H9 (cell line): Measurements from ENCODE around the gene IDH2. TPM values are rescaled to one million over a fixed set of nuclear protein-coding genes. Genes with fewer than 3 reads are reported as not detected.
A peak's percentile ranks its signal among the peaks of the same experiment; 100 is the strongest.

Source experiments
- DNase-seq: peaks from one replicate; pipeline ENCODE4 v3.0.0-alpha.2; 2017
- H2AFZ ChIP-seq: one replicate; pipeline ENCODE4 v1.6.1; 2013; ENCODE audit warnings: mild to moderate bottlenecking, low read length, control low read depth, moderate library complexity
- H2AK5ac ChIP-seq: 2 replicates; pipeline ENCODE4 v1.6.1; 2013; ENCODE audit warnings: low read length, control low read depth, mixed read lengths; ENCODE audit not compliant: insufficient read length
- H2BK120ac ChIP-seq: one replicate; pipeline ENCODE4 v1.6.1; 2013; ENCODE audit warnings: low read depth, mild to moderate bottlenecking, low read length, control low read depth, inconsistent platforms; ENCODE audit not compliant: poor library complexity, severe bottlenecking
- H2BK12ac ChIP-seq: 2 replicates; pipeline ENCODE4 v1.6.1; 2013; ENCODE audit warnings: low read length, control low read depth, mixed read lengths, low read depth; ENCODE audit not compliant: insufficient read length
- H2BK15ac ChIP-seq: 2 replicates; pipeline ENCODE4 v1.6.1; 2013; ENCODE audit warnings: low read depth, low read length, control low read depth
- H2BK20ac ChIP-seq: one replicate; pipeline ENCODE4 v1.6.1; 2013; ENCODE audit warnings: low read depth, mild to moderate bottlenecking, low read length, control low read depth, inconsistent platforms; ENCODE audit not compliant: poor library complexity, severe bottlenecking
- H2BK5ac ChIP-seq: 2 replicates; pipeline ENCODE4 v1.6.1; 2013; ENCODE audit warnings: low read length, control low read depth, mixed read lengths; ENCODE audit not compliant: insufficient read length
- H3K14ac ChIP-seq: 2 replicates; pipeline ENCODE4 v1.6.1; 2013; ENCODE audit warnings: low read length, control low read depth; ENCODE audit not compliant: insufficient read depth
- H3K18ac ChIP-seq: 2 replicates; pipeline ENCODE4 v1.6.1; 2013; ENCODE audit warnings: low read depth, mild to moderate bottlenecking, mixed read lengths, low read length, control low read depth; ENCODE audit not compliant: insufficient read length
- H3K23ac ChIP-seq: 2 replicates; pipeline ENCODE4 v1.6.1; 2013; ENCODE audit warnings: low read length, control low read depth, mixed read lengths, low read depth; ENCODE audit not compliant: insufficient read length
- H3K23me2 ChIP-seq: 2 replicates; pipeline ENCODE4 v1.6.1; 2013; ENCODE audit warnings: low read depth, mild to moderate bottlenecking, mixed read lengths, low read length, control low read depth; ENCODE audit not compliant: insufficient read length, poor library complexity, severe bottlenecking
- H3K27ac ChIP-seq: 2 replicates; pipeline ENCODE4 v1.5.1; 2013; ENCODE audit warnings: low read length, control low read depth, mixed read lengths, low read depth; ENCODE audit not compliant: insufficient read length
- H3K27me3 ChIP-seq: 2 replicates; pipeline ENCODE4 v1.6.1; 2013; ENCODE audit warnings: low read length, control low read depth, inconsistent platforms; ENCODE audit not compliant: insufficient read depth
- H3K4ac ChIP-seq: 2 replicates; pipeline ENCODE4 v1.6.1; 2013; ENCODE audit warnings: low read depth, mild to moderate bottlenecking, control low read depth, inconsistent platforms, low read length, moderate library complexity
- H3K4me1 ChIP-seq: 2 replicates; pipeline ENCODE4 v1.6.1; 2013; ENCODE audit warnings: low read length, control low read depth, inconsistent platforms; ENCODE audit not compliant: insufficient read depth
- H3K4me2 ChIP-seq: 2 replicates; pipeline ENCODE4 v1.6.1; 2013; ENCODE audit warnings: low read length, control low read depth, mixed read lengths; ENCODE audit not compliant: insufficient read length, insufficient read depth
- H3K56ac ChIP-seq: 2 replicates; pipeline ENCODE4 v1.6.1; 2013; ENCODE audit warnings: low read depth, mild to moderate bottlenecking, mixed read lengths, low read length, control low read depth; ENCODE audit not compliant: insufficient read length
- H3K79me1 ChIP-seq: 2 replicates; pipeline ENCODE4 v1.6.1; 2013; ENCODE audit warnings: low read depth, mild to moderate bottlenecking, moderate library complexity, low read length, control low read depth, inconsistent platforms; ENCODE audit not compliant: insufficient read depth, poor library complexity, severe bottlenecking
- H3K79me2 ChIP-seq: 2 replicates; pipeline ENCODE4 v1.6.1; 2013; ENCODE audit warnings: low read length, control low read depth, inconsistent platforms; ENCODE audit not compliant: insufficient read depth
- H3K9ac ChIP-seq: 2 replicates; pipeline ENCODE4 v1.6.1; 2013; ENCODE audit warnings: low read length, control low read depth, mixed read lengths; ENCODE audit not compliant: insufficient read length; ENCODE audit errors: extremely low read depth
- H3K9me3 ChIP-seq: one replicate; pipeline ENCODE4 v1.6.1; 2013; ENCODE audit warnings: low read depth, low read length, inconsistent platforms; ENCODE audit not compliant: control insufficient read depth
- H3T11ph ChIP-seq: one replicate; pipeline ENCODE4 v1.6.1; 2013; ENCODE audit warnings: mild to moderate bottlenecking, low read length, control low read depth, inconsistent platforms
- H4K20me1 ChIP-seq: one replicate; pipeline ENCODE4 v1.6.1; 2013; ENCODE audit not compliant: control insufficient read depth, insufficient read length, insufficient read depth
- H4K5ac ChIP-seq: 2 replicates; pipeline ENCODE4 v1.6.1; 2013; ENCODE audit warnings: low read depth, mild to moderate bottlenecking, mixed read lengths, low read length, control low read depth; ENCODE audit not compliant: insufficient read length
- H4K8ac ChIP-seq: replicated peaks from 2 replicates; pipeline ENCODE4 v1.6.1; 2013; ENCODE audit warnings: low read length, control low read depth, mixed read lengths, low read depth; ENCODE audit not compliant: insufficient read length
- H4K91ac ChIP-seq: 2 replicates; pipeline ENCODE4 v1.6.1; 2013; ENCODE audit warnings: low read depth, mild to moderate bottlenecking, moderate library complexity, mixed read lengths, low read length, control low read depth; ENCODE audit not compliant: insufficient read length
- H3K27ac Mint-ChIP-seq, 3 experiments: 2 replicates in 2 of 3; 3 replicates in 1 of 3; pipeline ENCODE4 v1.8.0; 2020 to 2021; ENCODE audit warnings: mixed read lengths in 3 of 3, mild to moderate bottlenecking in 1 of 3, moderate library complexity in 1 of 3
- H3K27me3 Mint-ChIP-seq: 2 replicates; pipeline ENCODE4 v1.8.0; 2021; ENCODE audit warnings: low read depth, mild to moderate bottlenecking, moderate library complexity, mixed read lengths
- H3K36me3 Mint-ChIP-seq, 3 experiments: 2 replicates in 2 of 3; 3 replicates in 1 of 3; pipeline ENCODE4 v1.8.0; 2020 to 2021; ENCODE audit warnings: low read depth in 3 of 3, mixed read lengths in 3 of 3; ENCODE audit not compliant: insufficient read depth in 1 of 3
- H3K4me1 Mint-ChIP-seq, 2 experiments: 2 replicates each; pipeline ENCODE4 v1.8.0; 2020; ENCODE audit warnings: mixed read lengths in 2 of 2
- H3K4me3 Mint-ChIP-seq, 2 experiments: 2 replicates in 1 of 2; 3 replicates in 1 of 2; pipeline ENCODE4 v1.8.0; 2020 to 2021; ENCODE audit warnings: mild to moderate bottlenecking in 2 of 2, mixed read lengths in 2 of 2, moderate library complexity in 1 of 2
- H3K9me3 Mint-ChIP-seq, 2 experiments: 2 replicates in 1 of 2; 3 replicates in 1 of 2; pipeline ENCODE4 v1.8.0; 2020; ENCODE audit warnings: mild to moderate bottlenecking in 2 of 2, mixed read lengths in 2 of 2, moderate library complexity in 1 of 2
- WGBS: extraction: QIAGEN DNeasy Blood & Tissue Kit; methylation state at CpG from one replicate; pipeline ENCODE4 v1.1.7; 2013; ENCODE audit warnings: missing lambda C conversion rate, low lambda C conversion rate, mixed read lengths; ENCODE audit not compliant: insufficient read length; ENCODE audit errors: extremely low coverage; 5-methylcytosine and 5-hydroxymethylcytosine counted together
- total RNA-seq: library from RNA; stranded (reverse); gene quantifications from 2 replicates; pipeline ENCODE4 v1.2.1, GENCODE V29; 2021
- TF ChIP-seq, protein P1 (sequence below): fragments of 200-600 bp; sonication (generic); conservative IDR thresholded peaks from 3 replicates; pipeline ENCODE4 v1.8.0; 2021; ENCODE audit warnings: antibody characterized with exemption, mild to moderate bottlenecking

The IDH2 gene
- total RNA-seq, 1 experiment from 2014 or later: 57.7 TPM

DNA sequence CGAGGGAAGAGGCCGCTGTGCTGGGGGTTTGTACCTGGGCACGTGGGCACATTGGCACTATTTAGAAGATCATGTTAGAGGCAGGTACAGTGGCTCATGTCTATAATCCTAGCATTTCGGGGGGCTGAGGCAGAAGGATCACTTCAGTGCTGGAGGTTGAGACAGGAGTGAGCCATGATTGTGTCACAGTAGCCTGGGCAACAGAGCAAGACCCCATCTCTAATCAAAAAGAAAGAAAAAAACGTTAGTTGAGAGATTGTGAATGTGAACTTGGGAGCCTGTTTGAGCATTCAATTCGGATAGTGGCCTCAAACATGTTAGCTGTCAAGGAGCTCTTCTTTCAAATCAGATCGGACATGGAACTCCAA lies 36.6 kb downstream of the IDH2 start:
- H4K91ac ChIP-seq: no peak overlapping the region
- H3K23me2 ChIP-seq: no peaks in the 10 kb centered on the region
- H3K9ac ChIP-seq: no peak overlapping the region
- H3K27ac ChIP-seq: no peak overlapping the region
- H4K8ac ChIP-seq: no peak overlapping the region
- no peaks in the 10 kb centered on the region for H3K9me3 ChIP-seq
- H4K5ac ChIP-seq: no peak overlapping the region
- H2BK12ac ChIP-seq: peak overlapping the region; percentile 95
- no peak overlapping the region for H3K4me3 Mint-ChIP-seq
- no peak overlapping the region for H3K23ac ChIP-seq
- H2AK5ac ChIP-seq: no peak overlapping the region
- H3K36me3 Mint-ChIP-seq: peaks cover 0 to 15% (median 6%) of the 10 kb centered on the region in 3 experiments; a peak in 4 of 7 replicates
- no peaks in the 10 kb centered on the region for H3K79me1 ChIP-seq
- no peak overlapping the region for H2BK120ac ChIP-seq
- no peak overlapping the region for H2BK20ac ChIP-seq
- no peak overlapping the region for H3K4ac ChIP-seq
- peaks cover 25% of the 10 kb centered on the region; the same call in 1 of the 2 replicates for H3K4me1 ChIP-seq
- no peak overlapping the region for H3K18ac ChIP-seq
- TF ChIP-seq, protein P1, sequence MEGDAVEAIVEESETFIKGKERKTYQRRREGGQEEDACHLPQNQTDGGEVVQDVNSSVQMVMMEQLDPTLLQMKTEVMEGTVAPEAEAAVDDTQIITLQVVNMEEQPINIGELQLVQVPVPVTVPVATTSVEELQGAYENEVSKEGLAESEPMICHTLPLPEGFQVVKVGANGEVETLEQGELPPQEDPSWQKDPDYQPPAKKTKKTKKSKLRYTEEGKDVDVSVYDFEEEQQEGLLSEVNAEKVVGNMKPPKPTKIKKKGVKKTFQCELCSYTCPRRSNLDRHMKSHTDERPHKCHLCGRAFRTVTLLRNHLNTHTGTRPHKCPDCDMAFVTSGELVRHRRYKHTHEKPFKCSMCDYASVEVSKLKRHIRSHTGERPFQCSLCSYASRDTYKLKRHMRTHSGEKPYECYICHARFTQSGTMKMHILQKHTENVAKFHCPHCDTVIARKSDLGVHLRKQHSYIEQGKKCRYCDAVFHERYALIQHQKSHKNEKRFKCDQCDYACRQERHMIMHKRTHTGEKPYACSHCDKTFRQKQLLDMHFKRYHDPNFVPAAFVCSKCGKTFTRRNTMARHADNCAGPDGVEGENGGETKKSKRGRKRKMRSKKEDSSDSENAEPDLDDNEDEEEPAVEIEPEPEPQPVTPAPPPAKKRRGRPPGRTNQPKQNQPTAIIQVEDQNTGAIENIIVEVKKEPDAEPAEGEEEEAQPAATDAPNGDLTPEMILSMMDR: no peak
- DNase-seq: no peak
- H2BK5ac ChIP-seq: no peak overlapping the region
- H3K14ac ChIP-seq: no peak overlapping the region
- H3K4me1 Mint-ChIP-seq: peaks cover 30 to 37% of the 10 kb centered on the region in 2 experiments
- H3K79me2 ChIP-seq: no peaks in the 10 kb centered on the region
- no peak overlapping the region for H3T11ph ChIP-seq
- no peak overlapping the region for H2BK15ac ChIP-seq
- 0 out of 7 replicates have a peak overlapping the region, but pooled peaks of 1 of the 3 experiments have one; percentile 27 for H3K27ac Mint-ChIP-seq
- WGBS: no CpG with 5 or more reads among the region's 7 CpGs
- H3K9me3 Mint-ChIP-seq: no peaks in the 10 kb centered on the region; a peak in 1 of 5 replicates
- H3K27me3 Mint-ChIP-seq: no peaks in the 10 kb centered on the region
- H3K4me2 ChIP-seq: no peak overlapping the region
- H3K27me3 ChIP-seq: no peaks in the 10 kb centered on the region
- no peak overlapping the region for H2AFZ ChIP-seq
- H4K20me1 ChIP-seq: no peaks in the 10 kb centered on the region
- H3K56ac ChIP-seq: no peak overlapping the region
